Effector memory CD8-positive, alpha-beta T cell (primary cell): Measurements from ENCODE around the gene PLD6.
A peak's percentile ranks its signal among the peaks of the same experiment; 100 is the strongest.
"Not testable (repeated sequence)": the region's sequence is repeated elsewhere in the genome, so short reads cannot be mapped to it uniquely, and the experiment has no call there.

Experiments
- ATAC-seq: fragments of 150-1000 bp; cut with Tn5 transposase; replicated peaks from 2 replicates; pipeline ENCODE4 v1.10.0; 2021; ENCODE audit warnings: mild to moderate bottlenecking, moderate library complexity
- DNase-seq, 3 experiments: peaks; one replicate each; pipeline ENCODE4 v3.0.0; 2021
- H3K27ac Mint-ChIP-seq, 2 donors: one replicate each; pipeline ENCODE4 v1.8.0; 2022; ENCODE audit warnings: mild to moderate bottlenecking in 2 of 2, mixed read lengths in 2 of 2, moderate library complexity in 2 of 2
- H3K27me3 Mint-ChIP-seq, 2 donors: one replicate each; pipeline ENCODE4 v1.8.0; 2022; ENCODE audit warnings: mixed read lengths in 2 of 2
- H3K36me3 Mint-ChIP-seq: one replicate; pipeline ENCODE4 v1.8.0; 2022; ENCODE audit warnings: mild to moderate bottlenecking, moderate library complexity, mixed read lengths; ENCODE audit not compliant: insufficient read depth
- H3K4me1 Mint-ChIP-seq, 2 donors: one replicate each; pipeline ENCODE4 v1.8.0; 2022; ENCODE audit warnings: low read depth in 2 of 2, mixed read lengths in 2 of 2
- H3K4me3 Mint-ChIP-seq, 2 donors: one replicate each; pipeline ENCODE4 v1.8.0; 2022; ENCODE audit warnings: mild to moderate bottlenecking in 2 of 2, mixed read lengths in 2 of 2, moderate library complexity in 2 of 2
- H3K9me3 Mint-ChIP-seq, 2 donors: one replicate each; pipeline ENCODE4 v1.8.0; 2022; ENCODE audit warnings: mixed read lengths in 2 of 2

PLD6 gene

GRCh38 chr17:17184985-17185757, 21.0 kb downstream of the PLD6 start:
- peak; percentile 67 for ATAC-seq
- peaks cover 26 to 47% of the 10 kb centered on the region in 2 donors for H3K4me1 Mint-ChIP-seq
- H3K27me3 Mint-ChIP-seq, DNase-seq, H3K9me3 Mint-ChIP-seq: not testable (repeated sequence)
- H3K4me3 Mint-ChIP-seq = peak overlapping the region; percentile 40 to 58
- peak overlapping the region in 1 of 2 donors; percentile 94 for H3K27ac Mint-ChIP-seq
- peaks cover 37% of the 10 kb centered on the region for H3K36me3 Mint-ChIP-seq

DNA sequence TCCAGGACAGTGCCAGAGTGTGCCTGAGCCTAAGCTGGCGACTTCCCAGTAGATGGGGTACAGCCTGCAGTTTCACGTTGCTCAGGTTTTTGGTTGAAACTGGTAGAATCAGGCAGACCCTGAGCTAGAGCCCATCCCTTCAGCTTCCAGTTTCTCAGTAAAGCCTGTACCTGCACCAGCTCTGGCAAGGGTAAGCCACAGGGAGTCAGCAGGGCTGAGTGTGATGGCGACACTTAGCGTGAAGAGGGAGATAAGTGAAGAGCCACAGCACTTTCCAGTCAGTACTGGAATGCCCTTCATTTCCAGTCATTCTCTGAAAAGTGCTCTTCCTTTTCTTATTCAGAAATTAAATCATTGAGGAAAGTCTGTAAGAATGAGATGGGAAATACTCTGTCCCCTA, 22.4 kb downstream of the PLD6 start:
- Mint-ChIP-seq H3K36me3 (peaks cover 42% of the 10 kb centered on the region), H3K4me3 (peak overlapping the region in 1 of 2 donors; percentile 37), H3K4me1 (peaks cover 32 to 53% of the 10 kb centered on the region in 2 donors), H3K27me3 (no peaks in the 10 kb centered on the region), H3K9me3 (no peaks in the 10 kb centered on the region), H3K27ac (peak overlapping the region; percentile 83 to 94)
- ATAC-seq (no peak), DNase-seq (no peak)

GRCh38 chr17:17182598-17183136, 23.5 kb downstream of the PLD6 start:
- Mint-ChIP-seq H3K27ac (peak overlapping the region; percentile 53 to 94), H3K36me3 (peaks cover 39% of the 10 kb centered on the region), H3K4me1 (peaks cover 36 to 54% of the 10 kb centered on the region in 2 donors), H3K9me3 (no peaks in the 10 kb centered on the region), H3K27me3 (no peaks in the 10 kb centered on the region), H3K4me3 (peak overlapping the region; percentile 55 to 76)
- ATAC-seq = no peak
- DNase-seq = no peak

DNA sequence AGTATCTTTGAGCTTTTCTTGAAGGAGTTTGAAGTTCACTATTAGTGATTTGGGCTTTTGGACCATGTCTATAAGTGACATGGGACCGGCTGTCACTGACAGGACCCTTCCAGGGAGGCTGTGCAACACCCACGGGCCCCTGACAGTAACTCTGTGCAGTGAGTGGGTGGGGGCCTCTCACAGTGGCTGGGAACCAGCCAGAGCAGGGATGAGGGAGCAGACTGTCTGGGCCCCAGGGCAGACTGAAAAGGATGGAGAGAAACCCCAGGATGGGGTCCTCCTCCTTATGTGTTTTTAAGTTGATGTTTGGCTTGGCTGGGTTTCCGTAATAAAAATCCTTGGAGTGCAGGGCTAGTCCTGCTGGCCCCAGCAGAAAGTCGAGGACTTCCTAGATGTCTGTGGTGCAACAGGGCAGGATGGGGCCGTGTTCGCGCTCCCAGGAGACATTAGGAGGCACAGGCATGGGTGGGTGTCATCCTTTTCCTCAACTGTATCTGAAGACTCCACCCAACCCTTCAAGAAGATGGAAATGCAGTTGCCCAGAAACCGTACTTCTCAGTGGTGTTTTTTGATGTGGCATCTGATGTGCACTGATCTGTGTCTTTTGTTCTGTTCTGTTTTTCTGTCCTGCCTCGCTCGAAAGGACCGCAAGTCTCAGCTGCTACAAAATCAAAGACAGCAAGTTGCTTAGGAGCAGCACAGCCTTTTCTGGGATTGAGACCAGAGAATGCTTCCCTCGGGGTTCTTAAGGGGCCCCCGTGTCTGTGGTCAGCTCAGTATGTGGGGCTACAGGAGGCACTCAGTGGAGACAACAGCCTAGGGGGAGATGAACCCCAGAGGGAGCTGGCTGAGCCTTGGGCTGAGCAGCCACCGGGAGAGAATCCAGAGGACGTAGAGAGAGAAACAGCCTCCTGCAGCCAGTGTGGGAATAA, 24.2 kb downstream of the PLD6 start:
- Mint-ChIP-seq H3K36me3 (peaks cover 46% of the 10 kb centered on the region), H3K4me1 (peaks cover 36 to 58% of the 10 kb centered on the region in 2 donors)

DNA sequence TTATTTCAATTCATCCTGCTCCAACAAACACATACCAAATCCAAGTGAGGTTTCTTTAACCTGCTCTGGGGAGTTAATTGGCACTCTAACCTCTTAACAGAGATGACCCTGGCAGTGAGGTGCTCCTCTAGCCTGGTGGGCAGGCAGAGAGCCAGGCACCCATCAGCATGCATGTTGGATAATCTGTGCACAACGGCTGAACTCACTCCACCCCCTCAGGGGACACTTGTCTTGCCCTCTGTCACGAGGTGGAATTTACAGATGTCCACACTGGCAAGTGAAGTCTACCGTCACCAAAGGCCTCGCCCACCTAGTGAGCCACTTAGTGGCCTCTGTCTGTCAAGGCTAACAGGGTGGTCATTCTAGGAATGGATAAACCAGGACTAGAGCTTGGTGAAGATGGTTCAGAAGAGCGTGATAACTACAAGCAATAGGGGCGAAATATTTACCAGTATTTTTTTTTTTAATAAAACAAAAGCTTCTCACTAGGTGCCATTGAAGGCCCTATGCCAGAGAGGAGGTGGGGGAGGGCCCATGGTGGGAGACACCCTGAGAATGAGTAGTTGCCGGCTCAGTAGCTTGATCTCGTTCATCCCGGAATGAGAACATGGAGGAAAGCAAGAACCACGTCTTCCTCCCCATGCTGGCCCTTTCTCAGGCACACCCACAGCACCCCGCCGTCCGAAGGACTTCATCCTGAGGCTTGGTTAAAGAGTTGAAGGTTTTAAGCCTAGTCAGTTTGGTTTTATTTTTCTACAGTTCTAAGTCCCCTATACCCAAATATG, 25.2 kb downstream of the PLD6 start:
- no peaks in the 10 kb centered on the region for H3K9me3 Mint-ChIP-seq
- peaks cover 36 to 61% of the 10 kb centered on the region in 2 donors for H3K4me1 Mint-ChIP-seq
- peak overlapping the region in 1 of 2 donors; percentile 76 for H3K4me3 Mint-ChIP-seq
- H3K36me3 Mint-ChIP-seq = peaks cover 56% of the 10 kb centered on the region
- no peaks in the 10 kb centered on the region for H3K27me3 Mint-ChIP-seq
- DNase-seq (no peak), ATAC-seq (no peak)
- H3K27ac Mint-ChIP-seq = peak overlapping the region; percentile 19 to 94

More for the DNA sequence above, 24.2 kb downstream of the PLD6 start:
- no peaks in the 10 kb centered on the region for H3K9me3 Mint-ChIP-seq
- peak overlapping the region; percentile 55 to 76 for H3K4me3 Mint-ChIP-seq
- H3K27ac Mint-ChIP-seq = peak overlapping the region; percentile 53 to 94
- ATAC-seq (peak; percentile 23), DNase-seq (no peak)
- H3K27me3 Mint-ChIP-seq = no peaks in the 10 kb centered on the region

GRCh38 chr17:17180141-17180603, 26.0 kb downstream of the PLD6 start:
- Mint-ChIP-seq H3K9me3 (no peaks in the 10 kb centered on the region), H3K4me3 (peak overlapping the region; percentile 56 to 72), H3K4me1 (peaks cover 29 to 56% of the 10 kb centered on the region in 2 donors), H3K36me3 (peaks cover 60% of the 10 kb centered on the region), H3K27ac (peak overlapping the region; percentile 84 to 94), H3K27me3 (no peaks in the 10 kb centered on the region)
- ATAC-seq = no peak
- no peak for DNase-seq

DNA sequence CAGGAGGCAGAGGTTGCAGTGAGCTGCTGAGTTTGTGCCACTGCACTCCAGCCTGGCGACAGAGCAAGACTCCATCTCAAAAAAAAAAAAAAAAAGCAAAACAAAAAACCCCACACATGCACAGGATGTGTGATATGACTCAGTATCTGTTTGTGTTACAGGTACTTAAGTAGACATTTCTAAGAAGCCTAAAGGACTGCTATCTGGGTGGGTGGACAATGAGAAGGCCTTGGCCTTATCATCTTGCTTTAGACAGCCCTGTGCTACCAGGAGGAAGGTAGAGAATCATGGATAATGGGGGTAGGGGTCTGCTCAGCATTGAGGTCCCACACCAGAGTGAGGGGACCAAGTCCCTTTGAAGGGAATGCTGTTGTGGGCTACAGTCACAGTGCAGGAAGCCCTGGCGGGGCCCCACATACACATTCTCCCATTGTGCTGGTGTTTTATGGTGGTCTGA, 26.7 kb downstream of the PLD6 start:
- peaks cover 59% of the 10 kb centered on the region for H3K36me3 Mint-ChIP-seq
- H3K4me3 Mint-ChIP-seq = peak overlapping the region; percentile 56 to 72

DNA sequence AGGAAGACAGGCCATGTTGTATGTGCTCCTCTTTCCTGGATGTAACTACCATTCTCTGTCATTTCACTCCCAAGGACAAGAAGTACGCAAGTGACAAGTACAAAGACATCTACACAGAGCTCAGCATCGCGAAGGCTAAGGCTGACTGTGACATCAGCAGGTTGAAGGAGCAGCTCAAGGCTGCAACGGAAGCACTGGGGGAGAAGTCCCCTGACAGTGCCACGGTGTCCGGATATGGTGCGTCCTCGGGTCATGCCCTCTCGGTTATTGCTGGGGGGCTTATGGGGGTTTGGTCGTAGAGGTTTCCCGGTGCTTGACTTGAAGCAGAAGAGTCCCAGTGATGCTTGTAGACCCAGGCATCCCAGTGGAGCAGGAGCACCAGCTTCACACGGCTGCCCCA, 29.0 kb downstream of the PLD6 start:
- H3K4me3 Mint-ChIP-seq = peak overlapping the region in 1 of 2 donors; percentile 15
- no peak for DNase-seq
- ATAC-seq = no peak
- H3K4me1 Mint-ChIP-seq = peaks cover 30 to 51% of the 10 kb centered on the region in 2 donors
- peaks cover 63% of the 10 kb centered on the region for H3K36me3 Mint-ChIP-seq
- H3K27me3 Mint-ChIP-seq = no peaks in the 10 kb centered on the region
- peak overlapping the region; percentile 55 to 73 for H3K27ac Mint-ChIP-seq
- no peaks in the 10 kb centered on the region for H3K9me3 Mint-ChIP-seq

More for the DNA sequence above, 26.7 kb downstream of the PLD6 start:
- Mint-ChIP-seq H3K9me3 (no peaks in the 10 kb centered on the region), H3K4me1 (peaks cover 27 to 50% of the 10 kb centered on the region in 2 donors), H3K27ac (peak overlapping the region; percentile 84 to 94), H3K27me3 (no peaks in the 10 kb centered on the region)
- DNase-seq (no peak), ATAC-seq (peak; percentile 75)

GRCh38 chr17:17176341-17176740, 29.8 kb downstream of the PLD6 start:
- ATAC-seq = peak; percentile 23

GRCh38 chr17:17175917-17176316, 30.2 kb downstream of the PLD6 start:
- Mint-ChIP-seq H3K27ac (peak overlapping the region in 1 of 2 donors; percentile 92), H3K4me1 (peaks cover 23 to 55% of the 10 kb centered on the region in 2 donors), H3K36me3 (peaks cover 70% of the 10 kb centered on the region), H3K4me3 (peak overlapping the region in 1 of 2 donors; percentile 62), H3K27me3 (no peaks in the 10 kb centered on the region), H3K9me3 (no peaks in the 10 kb centered on the region)
- ATAC-seq (peak; percentile 41), DNase-seq (no peak)

More at GRCh38 chr17:17176341-17176740, 29.8 kb downstream of the PLD6 start:
- Mint-ChIP-seq H3K27ac (peak overlapping the region in 1 of 2 donors; percentile 92), H3K27me3 (no peaks in the 10 kb centered on the region), H3K36me3 (peaks cover 67% of the 10 kb centered on the region), H3K4me3 (peak overlapping the region in 1 of 2 donors; percentile 62), H3K9me3 (no peaks in the 10 kb centered on the region), H3K4me1 (peaks cover 23 to 51% of the 10 kb centered on the region in 2 donors)
- DNase-seq = no peak

- no peak for DNase-seq
- Mint-ChIP-seq H3K4me3 (peak overlapping the region in 1 of 2 donors; percentile 21), H3K4me1 (peaks cover 19 to 52% of the 10 kb centered on the region in 2 donors), H3K36me3 (peaks cover 68% of the 10 kb centered on the region), H3K27me3 (no peaks in the 10 kb centered on the region), H3K27ac (peak overlapping the region in 1 of 2 donors; percentile 92), H3K9me3 (no peaks in the 10 kb centered on the region)
- no peak for ATAC-seq
Measured at GRCh38 chr17:17175340-17175739, 30.8 kb downstream of the PLD6 start.

DNA sequence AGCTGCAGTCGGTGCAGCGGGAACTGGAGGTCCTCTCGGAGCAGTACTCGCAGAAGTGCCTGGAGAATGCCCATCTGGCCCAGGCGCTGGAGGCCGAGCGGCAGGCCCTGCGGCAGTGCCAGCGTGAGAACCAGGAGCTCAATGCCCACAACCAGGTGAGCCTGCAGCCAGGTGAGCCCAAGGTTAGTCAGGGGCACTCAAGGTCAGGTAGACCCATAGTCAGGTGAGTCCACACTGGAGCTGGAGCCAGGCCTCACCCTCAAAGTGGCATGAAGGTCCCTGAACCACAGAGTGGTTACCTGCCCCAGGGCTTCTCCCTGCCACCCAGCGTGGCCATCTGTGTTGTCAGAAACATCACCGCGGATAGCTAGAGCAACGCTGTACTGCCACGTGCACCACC, 32.2 kb downstream of the PLD6 start:
- Mint-ChIP-seq H3K27me3 (no peaks in the 10 kb centered on the region), H3K4me1 (peaks cover 12 to 56% of the 10 kb centered on the region in 2 donors), H3K27ac (peak overlapping the region in 1 of 2 donors; percentile 92), H3K36me3 (peaks cover 63% of the 10 kb centered on the region), H3K9me3 (no peaks in the 10 kb centered on the region), H3K4me3 (no peak overlapping the region)
- DNase-seq (no peak), ATAC-seq (no peak)
